Activated naive CD8-positive, alpha-beta T cell treated with anti-CD3 and anti-CD28 coated beads for 36 hours (primary cell): ENCODE data around the gene TLE5. TPM values are rescaled to one million over a fixed set of nuclear protein-coding genes. Genes with fewer than 3 reads are reported as not detected.

ENCODE experiments used
- DNase-seq: peaks from one replicate; pipeline ENCODE4 v3.0.0; 2021
- H3K27ac Mint-ChIP-seq: one replicate; pipeline ENCODE4 v1.8.0; 2022; ENCODE audit warnings: mild to moderate bottlenecking, moderate library complexity, mixed read lengths
- H3K27me3 Mint-ChIP-seq: one replicate; pipeline ENCODE4 v1.8.0; 2022; ENCODE audit warnings: mild to moderate bottlenecking, mixed read lengths
- H3K36me3 Mint-ChIP-seq: one replicate; pipeline ENCODE4 v1.8.0; 2021; ENCODE audit warnings: mild to moderate bottlenecking, mixed read lengths
- H3K4me1 Mint-ChIP-seq: one replicate; pipeline ENCODE4 v1.8.0; 2021; ENCODE audit warnings: mixed read lengths
- H3K4me3 Mint-ChIP-seq: one replicate; pipeline ENCODE4 v1.8.0; 2022; ENCODE audit warnings: mild to moderate bottlenecking, moderate library complexity, mixed read lengths
- H3K9me3 Mint-ChIP-seq: one replicate; pipeline ENCODE4 v1.8.0; 2022; ENCODE audit warnings: mixed read lengths
- total RNA-seq, 2 experiments: library from RNA; stranded (reverse); gene quantifications; one replicate each; pipeline ENCODE4 v1.2.3, GENCODE V29; 2021

Gene TLE5
- total RNA-seq, 2 experiments from 2014 or later, result 221 to 222 TPM

- Mint-ChIP-seq H3K27ac (no peak overlapping the region), H3K4me3 (no peak overlapping the region), H3K9me3 (no peaks in the 10 kb centered on the region), H3K27me3 (no peaks in the 10 kb centered on the region), H3K4me1 (peaks cover 2% of the 10 kb centered on the region), H3K36me3 (no peaks in the 10 kb centered on the region)
- no peak for DNase-seq
Observed at GRCh38 chr19:3079578-3079977, 17.3 kb upstream of the TLE5 start.

GRCh38 chr19:3075605-3076431 lies 13.5 kb upstream of the TLE5 start:
- no peaks in the 10 kb centered on the region for H3K36me3 Mint-ChIP-seq
- no peaks in the 10 kb centered on the region for H3K9me3 Mint-ChIP-seq
- no peak overlapping the region for H3K27ac Mint-ChIP-seq
- peaks cover 2% of the 10 kb centered on the region for H3K4me1 Mint-ChIP-seq
- H3K27me3 Mint-ChIP-seq, result no peaks in the 10 kb centered on the region
- H3K4me3 Mint-ChIP-seq, result peak overlapping the region; percentile 7
- DNase-seq, result peak; percentile 76

- H3K4me3 Mint-ChIP-seq, result no peak overlapping the region
- peaks cover 2% of the 10 kb centered on the region for H3K4me1 Mint-ChIP-seq
- no peaks in the 10 kb centered on the region for H3K9me3 Mint-ChIP-seq
- H3K36me3 Mint-ChIP-seq, result no peaks in the 10 kb centered on the region
- no peak for DNase-seq
- no peak overlapping the region for H3K27ac Mint-ChIP-seq
- H3K27me3 Mint-ChIP-seq, result no peaks in the 10 kb centered on the region
Observed at GRCh38 chr19:3073931-3074595, 11.8 kb upstream of the TLE5 start.

GRCh38 chr19:3073159-3073563 lies 10.9 kb upstream of the TLE5 start:
- Mint-ChIP-seq H3K9me3 (no peaks in the 10 kb centered on the region), H3K27me3 (no peaks in the 10 kb centered on the region), H3K27ac (no peak overlapping the region), H3K36me3 (no peaks in the 10 kb centered on the region), H3K4me3 (no peak overlapping the region), H3K4me1 (peaks cover 2% of the 10 kb centered on the region)
- DNase-seq, result no peak

- no peaks in the 10 kb centered on the region for H3K9me3 Mint-ChIP-seq
- no peak overlapping the region for H3K4me3 Mint-ChIP-seq
- no peak overlapping the region for H3K27ac Mint-ChIP-seq
- peaks cover 2% of the 10 kb centered on the region for H3K4me1 Mint-ChIP-seq
- no peak for DNase-seq
- H3K27me3 Mint-ChIP-seq, result no peaks in the 10 kb centered on the region
- no peaks in the 10 kb centered on the region for H3K36me3 Mint-ChIP-seq
Observed at GRCh38 chr19:3071768-3072167, 9.5 kb upstream of the TLE5 start.

GRCh38 chr19:3068071-3068470 lies 5.8 kb upstream of the TLE5 start:
- H3K27me3 Mint-ChIP-seq, result no peaks in the 10 kb centered on the region
- no peak overlapping the region for H3K27ac Mint-ChIP-seq
- DNase-seq, result no peak
- H3K4me1 Mint-ChIP-seq, result peaks cover 12% of the 10 kb centered on the region
- no peak overlapping the region for H3K4me3 Mint-ChIP-seq
- no peaks in the 10 kb centered on the region for H3K36me3 Mint-ChIP-seq
- no peaks in the 10 kb centered on the region for H3K9me3 Mint-ChIP-seq

- Mint-ChIP-seq H3K9me3 (no peaks in the 10 kb centered on the region), H3K36me3 (no peaks in the 10 kb centered on the region), H3K4me3 (no peak overlapping the region), H3K27ac (no peak overlapping the region), H3K4me1 (peaks cover 14% of the 10 kb centered on the region), H3K27me3 (no peaks in the 10 kb centered on the region)
- no peak for DNase-seq
Observed at GRCh38 chr19:3067563-3067962, 5.3 kb upstream of the TLE5 start.

GRCh38 chr19:3066482-3067049 lies 4.3 kb upstream of the TLE5 start:
- H3K4me1 Mint-ChIP-seq, result peaks cover 14% of the 10 kb centered on the region
- DNase-seq, result no peak
- no peak overlapping the region for H3K4me3 Mint-ChIP-seq
- no peaks in the 10 kb centered on the region for H3K36me3 Mint-ChIP-seq
- no peaks in the 10 kb centered on the region for H3K9me3 Mint-ChIP-seq
- H3K27me3 Mint-ChIP-seq, result no peaks in the 10 kb centered on the region
- no peak overlapping the region for H3K27ac Mint-ChIP-seq

GRCh38 chr19:3065675-3066357 lies 3.5 kb upstream of the TLE5 start:
- H3K27ac Mint-ChIP-seq, result no peak overlapping the region

GRCh38 chr19:3064011-3064330 lies 1.7 kb upstream of the TLE5 start:
- Mint-ChIP-seq H3K27me3 (no peaks in the 10 kb centered on the region), H3K4me3 (no peak overlapping the region), H3K27ac (no peak overlapping the region), H3K4me1 (peaks cover 20% of the 10 kb centered on the region), H3K36me3 (peaks cover 12% of the 10 kb centered on the region), H3K9me3 (no peaks in the 10 kb centered on the region)
- DNase-seq, result no peak

More at GRCh38 chr19:3065675-3066357, 3.5 kb upstream of the TLE5 start:
- H3K36me3 Mint-ChIP-seq, result peaks cover 2% of the 10 kb centered on the region
- no peaks in the 10 kb centered on the region for H3K27me3 Mint-ChIP-seq
- DNase-seq, result no peak
- no peaks in the 10 kb centered on the region for H3K9me3 Mint-ChIP-seq
- H3K4me3 Mint-ChIP-seq, result no peak overlapping the region
- H3K4me1 Mint-ChIP-seq, result peaks cover 14% of the 10 kb centered on the region

GRCh38 chr19:3061182-3062161 lies 823 bp downstream of the TLE5 start:
- H3K4me1 Mint-ChIP-seq, result peaks cover 31% of the 10 kb centered on the region

GRCh38 chr19:3060857-3061181 lies 1.5 kb downstream of the TLE5 start:
- Mint-ChIP-seq H3K36me3 (peaks cover 21% of the 10 kb centered on the region), H3K27me3 (no peaks in the 10 kb centered on the region), H3K4me1 (peaks cover 26% of the 10 kb centered on the region), H3K4me3 (peak overlapping the region; percentile 82), H3K27ac (peak overlapping the region; percentile 89), H3K9me3 (no peaks in the 10 kb centered on the region)
- DNase-seq, result no peak

More at GRCh38 chr19:3061182-3062161, 823 bp downstream of the TLE5 start:
- DNase-seq, result peak; percentile 68
- no peaks in the 10 kb centered on the region for H3K27me3 Mint-ChIP-seq
- no peaks in the 10 kb centered on the region for H3K9me3 Mint-ChIP-seq
- peak overlapping the region; percentile 89 for H3K27ac Mint-ChIP-seq
- peak overlapping the region; percentile 82 for H3K4me3 Mint-ChIP-seq
- peaks cover 21% of the 10 kb centered on the region for H3K36me3 Mint-ChIP-seq

- DNase-seq, result no peak
- H3K4me1 Mint-ChIP-seq, result peaks cover 30% of the 10 kb centered on the region
- H3K4me3 Mint-ChIP-seq, result peak overlapping the region; percentile 15
- H3K9me3 Mint-ChIP-seq, result no peaks in the 10 kb centered on the region
- H3K27ac Mint-ChIP-seq, result peak overlapping the region; percentile 48
- no peaks in the 10 kb centered on the region for H3K27me3 Mint-ChIP-seq
- H3K36me3 Mint-ChIP-seq, result peaks cover 26% of the 10 kb centered on the region
Observed at GRCh38 chr19:3059653-3060052, 2.6 kb downstream of the TLE5 start.

GRCh38 chr19:3058821-3059314 lies 3.4 kb downstream of the TLE5 start:
- H3K27ac Mint-ChIP-seq, result peak overlapping the region; percentile 66
- H3K36me3 Mint-ChIP-seq, result peaks cover 27% of the 10 kb centered on the region
- no peaks in the 10 kb centered on the region for H3K9me3 Mint-ChIP-seq
- H3K27me3 Mint-ChIP-seq, result no peaks in the 10 kb centered on the region
- DNase-seq, result no peak
- H3K4me1 Mint-ChIP-seq, result peaks cover 37% of the 10 kb centered on the region
- no peak overlapping the region for H3K4me3 Mint-ChIP-seq
